ENCODE results near the gene THADA.

THADA gene

DNA sequence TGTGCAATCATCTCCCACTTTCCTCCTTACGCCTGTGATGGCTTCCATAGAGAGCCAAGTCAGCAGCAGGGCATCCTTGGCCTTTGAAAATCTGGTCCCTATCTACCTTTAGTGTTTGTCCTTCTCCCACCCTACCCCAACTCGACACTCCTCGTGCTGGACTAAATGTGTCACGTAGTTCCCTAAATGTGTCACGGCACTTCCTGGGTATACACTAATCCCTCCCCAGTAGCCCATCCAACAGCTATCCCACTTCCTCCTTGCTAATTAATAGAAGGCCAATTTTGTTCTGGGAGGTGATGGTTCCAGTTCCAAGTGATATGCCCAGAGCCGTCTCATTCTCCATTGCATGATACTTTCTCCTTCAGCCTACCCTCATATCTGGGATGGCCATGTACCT, 332.9 kb downstream of the THADA start:
- DNase-seq: no peak

DNA sequence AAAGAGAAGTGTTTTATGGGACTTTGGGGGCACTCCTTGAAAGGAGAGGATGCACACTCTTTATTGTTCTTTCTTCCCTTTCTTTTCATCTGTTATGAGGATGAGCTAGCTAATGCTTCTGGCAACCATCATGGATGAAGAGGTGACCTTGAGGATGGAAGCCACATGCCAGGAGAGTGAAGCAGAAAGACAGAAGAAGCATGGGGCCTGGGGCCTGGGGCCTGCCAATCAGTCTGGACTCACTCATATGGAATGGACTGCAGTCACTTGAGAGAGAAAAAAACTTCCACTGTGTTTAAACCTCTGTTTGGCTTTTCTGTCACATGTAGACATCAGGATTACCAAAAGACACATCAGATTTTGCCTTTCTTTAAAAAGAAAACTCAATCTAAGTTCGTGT, 333.6 kb downstream of the THADA start:
- no peak for DNase-seq

DNA sequence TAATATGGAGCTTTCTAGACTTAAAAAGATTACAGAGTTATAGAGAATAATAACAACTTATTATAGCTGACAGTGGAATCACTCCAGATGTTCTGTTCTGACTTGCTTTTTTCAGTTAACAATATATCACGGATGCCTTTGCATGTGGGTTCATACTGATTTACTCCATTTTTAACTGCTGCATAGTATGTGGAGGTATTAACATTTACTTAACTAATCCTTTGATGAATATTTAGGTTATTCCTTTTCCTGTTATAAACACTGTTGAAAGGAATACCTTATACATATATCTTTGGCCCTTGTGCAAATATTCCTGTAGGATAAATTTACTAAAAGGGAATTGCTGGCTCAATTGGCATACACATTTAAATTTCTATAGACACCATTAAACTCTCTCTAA, 336.3 kb downstream of the THADA start:
- no peak for DNase-seq

DNA sequence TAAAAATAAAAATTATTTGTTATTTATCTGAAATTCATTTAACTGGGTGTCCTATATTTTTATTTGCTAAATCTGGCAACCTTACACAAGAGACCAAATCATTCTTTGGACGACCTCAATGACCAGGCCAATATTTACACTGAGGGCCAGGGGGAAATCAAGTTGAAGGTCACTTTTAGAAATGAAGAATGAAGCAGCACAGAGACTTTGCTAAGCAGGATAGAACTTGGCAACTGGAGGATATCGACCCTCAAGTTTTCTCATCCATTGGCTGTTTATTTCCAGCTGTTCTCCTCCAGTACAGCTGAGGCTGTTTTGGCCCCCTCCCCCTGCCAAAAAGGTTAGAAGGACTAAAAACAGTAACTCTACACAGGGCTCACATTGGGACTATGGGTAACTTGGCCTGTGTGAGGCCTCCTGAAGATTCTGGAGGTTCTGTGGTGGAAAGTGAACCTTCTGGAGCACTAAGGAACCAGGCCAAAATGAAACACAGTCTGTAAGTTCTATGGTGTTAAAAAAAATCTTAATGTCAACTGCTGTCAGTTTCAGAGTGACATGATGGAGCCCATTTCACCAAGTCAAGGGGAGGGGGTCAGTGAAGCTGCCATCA, 337.2 kb downstream of the THADA start:
- no peak for DNase-seq

DNA sequence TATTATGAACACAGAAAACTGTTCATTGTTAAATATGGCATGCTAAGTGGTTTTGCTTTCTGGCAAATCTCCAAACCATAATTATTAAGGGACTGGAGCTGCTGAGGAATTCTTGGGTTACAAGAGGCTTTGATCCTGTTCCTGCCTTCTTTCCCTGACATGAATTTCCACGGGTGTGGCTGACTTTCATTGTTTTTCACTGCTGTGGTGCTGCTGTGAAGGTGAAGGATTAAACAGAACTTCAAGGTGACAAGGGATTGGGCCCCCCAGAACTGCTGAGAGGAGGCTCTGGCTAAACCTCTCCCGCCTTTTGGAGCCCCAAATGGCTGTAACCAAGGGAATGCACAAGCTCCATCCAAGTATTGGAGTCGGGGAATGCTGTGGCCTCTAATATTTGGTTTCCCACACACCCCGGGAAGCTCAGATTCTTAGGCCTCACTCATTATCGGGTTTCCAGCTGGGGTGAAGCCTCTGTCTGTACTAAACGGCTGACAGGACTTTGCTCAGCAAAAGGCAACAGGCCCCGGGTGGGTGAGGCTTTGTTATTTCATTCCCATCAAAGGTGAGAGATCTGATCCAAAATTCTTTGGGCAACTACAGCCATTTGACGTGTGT, 340.4 kb downstream of the THADA start:
- DNase-seq: no peak

DNA sequence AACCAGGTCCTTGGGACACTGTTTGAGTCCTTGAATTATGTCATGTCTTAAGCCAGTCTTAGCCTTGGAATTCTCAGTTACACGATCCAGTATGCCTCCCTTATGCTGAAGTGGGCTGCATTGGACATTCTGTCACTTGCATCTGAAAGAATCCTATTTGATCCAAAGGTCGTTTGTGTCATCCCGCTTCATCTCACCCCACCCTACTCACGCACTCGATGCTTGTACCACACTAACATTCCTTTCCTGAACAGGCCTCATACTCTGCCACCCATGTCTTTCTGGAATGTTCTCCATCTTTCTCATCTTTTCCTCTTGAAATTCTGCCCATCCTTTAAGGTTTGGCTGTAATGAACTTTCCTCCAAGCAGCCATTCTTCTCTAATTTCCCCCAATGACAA, 341.5 kb downstream of the THADA start:
- DNase-seq: no peak

DNA sequence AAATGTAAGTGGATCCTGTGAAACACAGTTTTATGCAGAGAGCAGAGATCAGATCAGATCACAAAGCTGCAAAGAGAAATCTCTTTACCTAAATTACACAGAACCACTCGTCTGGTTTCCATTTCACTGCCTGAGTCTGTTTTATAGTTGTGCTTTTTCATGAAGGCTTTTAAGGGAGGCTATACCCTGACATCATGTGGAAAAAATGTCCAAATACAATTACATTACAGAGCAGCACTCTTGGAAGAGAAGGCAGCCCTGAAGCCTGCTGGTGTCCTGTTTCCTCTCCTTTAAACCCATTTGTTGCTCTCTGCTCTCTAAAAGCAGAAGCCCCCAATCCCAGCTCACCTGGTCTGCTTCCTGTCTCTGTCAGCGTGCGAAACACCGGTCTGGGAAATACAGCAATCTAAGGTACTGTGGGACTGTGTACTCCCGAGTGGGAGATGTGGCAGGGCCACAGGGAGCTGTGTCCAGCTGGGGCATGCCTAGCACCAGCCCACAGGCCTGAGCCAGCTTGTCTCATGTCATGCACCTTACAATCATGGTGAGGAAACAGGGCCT, 344.6 kb downstream of the THADA start:
- DNase-seq: no peak

DNA sequence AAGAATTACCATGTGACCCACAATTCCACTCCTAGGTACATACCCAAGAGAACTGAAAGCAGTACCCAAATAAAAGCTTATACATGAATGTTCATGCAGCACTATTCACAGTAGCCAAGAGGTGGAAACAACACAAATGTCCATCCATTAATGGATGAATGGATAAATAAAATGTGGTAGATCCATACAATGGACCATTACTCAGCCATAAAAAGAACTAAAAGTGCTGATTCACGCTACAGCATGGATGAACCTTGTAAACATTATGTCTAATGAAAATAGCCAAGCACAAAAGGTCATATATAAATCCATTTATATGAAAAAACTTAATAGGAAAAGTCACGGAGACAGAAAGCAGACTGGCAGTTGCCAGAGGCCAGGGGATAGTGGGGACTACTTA, 345.8 kb downstream of the THADA start:
- no peak for DNase-seq

DNA sequence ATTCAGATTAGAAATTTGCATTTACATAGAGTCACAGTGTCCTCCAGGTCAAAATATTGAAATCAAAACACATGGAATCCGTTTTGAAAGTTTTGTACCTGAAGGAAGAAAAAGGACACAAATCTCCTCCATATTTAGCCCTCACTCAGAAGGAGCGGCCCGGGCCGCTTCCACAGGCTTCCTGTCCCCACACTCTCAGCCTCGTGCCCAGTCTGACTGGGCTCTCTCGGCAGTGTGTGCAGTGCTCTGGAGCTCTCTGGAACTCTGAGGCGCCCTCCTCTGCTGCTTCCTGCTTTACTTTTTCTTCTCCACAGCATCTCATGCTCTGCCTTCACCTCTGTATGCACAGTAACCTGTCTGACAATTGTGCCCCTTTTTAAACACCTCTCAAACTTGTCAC, 347.2 kb downstream of the THADA start:
- DNase-seq: no peak

DNA sequence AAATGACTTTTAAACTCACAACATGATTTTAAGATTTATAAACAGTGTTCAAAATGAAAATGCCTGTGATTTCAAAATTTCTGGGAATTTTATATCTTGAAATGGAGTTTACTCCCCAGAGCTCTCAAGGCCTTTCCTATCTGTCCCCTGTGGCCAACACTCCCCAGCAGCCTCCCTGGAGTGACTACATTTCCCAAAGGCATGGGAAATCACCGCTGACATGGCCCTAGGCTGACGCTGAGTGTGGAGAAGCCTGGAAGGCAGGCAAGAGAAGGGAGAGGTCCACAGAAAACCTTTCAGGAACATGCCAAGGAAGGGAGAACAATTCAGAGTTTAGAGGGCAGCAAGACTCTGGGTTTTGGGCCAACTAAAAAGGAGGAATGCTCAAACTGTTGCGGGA, 349.2 kb downstream of the THADA start:
- DNase-seq: no peak

DNA sequence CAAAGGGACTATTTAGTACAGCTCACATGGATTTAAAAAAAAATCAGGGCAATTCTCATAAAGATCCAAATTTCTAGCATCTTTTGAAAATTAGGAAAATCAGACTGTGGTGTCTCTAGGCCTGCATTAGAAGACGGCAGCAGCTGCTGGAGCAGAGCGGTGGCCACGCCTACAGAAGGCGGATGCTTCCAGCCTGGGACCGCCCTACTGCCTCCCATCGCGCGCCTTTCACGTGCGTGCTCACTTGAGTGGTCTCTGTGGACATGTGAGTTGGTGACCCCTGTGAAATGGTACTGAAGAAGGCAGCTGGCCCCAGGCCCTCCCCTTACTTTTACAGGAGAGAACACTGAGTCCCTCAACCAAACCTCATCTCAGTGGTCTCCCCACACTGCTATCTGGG, 354.3 kb downstream of the THADA start:
- DNase-seq: no peak

DNA sequence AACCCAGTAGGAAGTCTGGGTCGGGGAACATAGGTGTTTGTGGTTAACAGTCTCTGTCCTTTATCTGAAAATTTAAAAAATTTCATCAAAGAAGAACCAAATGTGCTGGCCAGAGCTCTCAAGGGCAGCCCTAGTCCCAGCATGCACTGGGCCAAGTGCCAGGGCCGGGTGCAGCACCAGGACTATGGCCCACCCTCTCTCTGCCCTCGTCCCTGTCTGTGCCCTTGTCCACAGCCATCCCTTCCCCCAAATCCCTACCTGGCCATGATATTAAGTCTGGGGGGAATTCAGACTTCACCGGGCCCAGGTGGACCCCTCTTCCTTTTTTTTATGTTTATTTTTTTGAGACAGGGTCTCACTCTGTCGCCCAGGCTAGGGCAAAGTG, 355.1 kb downstream of the THADA start:
- DNase-seq: no peak

DNA sequence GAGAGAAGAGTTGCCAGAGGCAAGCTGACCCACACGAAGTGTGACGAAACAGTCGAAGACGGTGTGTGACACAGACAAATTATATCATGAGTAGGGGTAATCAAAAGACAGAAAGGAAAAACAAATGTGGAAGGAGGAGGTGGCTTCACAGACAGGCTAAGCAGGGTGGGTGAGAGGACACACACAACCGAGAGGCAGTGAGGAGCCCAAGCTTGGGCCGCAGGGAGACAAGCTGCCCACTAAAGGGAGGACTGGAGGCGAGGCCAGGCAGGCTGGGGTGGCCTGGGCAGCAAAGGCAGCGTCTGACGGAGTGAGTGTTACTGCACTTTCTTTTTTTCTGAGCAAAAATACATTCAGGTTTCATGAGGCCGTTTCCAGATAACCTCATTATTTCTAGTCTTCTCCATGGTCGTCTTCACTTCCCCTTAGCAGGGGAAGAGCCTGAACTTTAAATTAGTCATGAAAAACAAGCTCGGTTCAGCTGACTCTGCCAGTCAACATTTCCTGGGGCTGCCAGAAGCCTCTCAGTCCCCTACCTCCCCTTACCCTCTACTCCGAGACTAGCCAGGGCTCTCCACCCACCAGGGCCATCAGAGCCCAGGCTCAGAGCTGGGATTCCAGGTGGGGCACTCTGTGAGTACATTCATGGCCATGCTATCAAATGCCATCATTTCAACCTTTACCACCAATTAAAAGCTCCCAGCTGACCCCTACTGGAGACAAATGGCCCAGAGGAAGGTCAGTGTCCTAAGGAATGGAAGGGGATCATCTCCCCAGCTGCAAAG, 355.7 kb downstream of the THADA start:
- DNase-seq: peak; percentile 41

DNA sequence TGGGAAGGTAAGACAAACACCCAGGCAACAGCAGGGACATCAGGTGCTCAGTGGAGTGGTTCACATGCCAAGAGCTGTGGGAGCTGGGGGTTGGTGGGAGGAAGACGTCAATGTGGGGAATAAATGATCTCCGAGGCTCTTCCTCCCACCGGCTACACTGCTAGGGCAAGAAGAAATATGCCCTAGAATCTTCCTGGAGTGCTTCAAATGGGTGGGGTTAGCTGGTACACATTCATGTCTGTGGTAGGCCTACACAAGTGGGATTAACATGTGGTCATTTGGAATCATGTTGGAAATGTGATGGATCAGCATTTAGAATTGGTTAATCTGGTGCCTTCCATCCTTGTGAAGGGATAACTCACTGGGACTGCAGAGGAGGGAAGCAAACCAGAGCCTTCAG, 357.0 kb downstream of the THADA start:
- no peak for DNase-seq

DNA sequence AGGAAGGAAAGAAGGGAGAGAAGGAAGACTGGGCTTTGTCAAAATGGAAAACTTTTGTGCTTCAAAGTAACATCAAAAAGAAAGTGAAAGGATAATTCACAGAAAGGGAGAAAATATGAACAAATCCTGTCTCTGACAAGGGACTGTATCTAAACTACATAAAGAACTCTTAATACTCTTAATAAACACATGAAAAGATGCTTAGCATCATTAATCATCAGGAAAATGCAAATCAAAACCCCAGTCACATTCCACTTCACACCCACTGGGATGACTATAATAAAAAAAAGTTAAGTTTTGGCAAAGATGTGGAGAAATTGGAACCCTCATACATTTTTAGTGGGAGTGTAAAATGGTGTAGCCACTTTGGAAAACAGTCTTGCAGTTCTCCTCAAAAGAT, 357.7 kb downstream of the THADA start:
- no peak for DNase-seq

DNA sequence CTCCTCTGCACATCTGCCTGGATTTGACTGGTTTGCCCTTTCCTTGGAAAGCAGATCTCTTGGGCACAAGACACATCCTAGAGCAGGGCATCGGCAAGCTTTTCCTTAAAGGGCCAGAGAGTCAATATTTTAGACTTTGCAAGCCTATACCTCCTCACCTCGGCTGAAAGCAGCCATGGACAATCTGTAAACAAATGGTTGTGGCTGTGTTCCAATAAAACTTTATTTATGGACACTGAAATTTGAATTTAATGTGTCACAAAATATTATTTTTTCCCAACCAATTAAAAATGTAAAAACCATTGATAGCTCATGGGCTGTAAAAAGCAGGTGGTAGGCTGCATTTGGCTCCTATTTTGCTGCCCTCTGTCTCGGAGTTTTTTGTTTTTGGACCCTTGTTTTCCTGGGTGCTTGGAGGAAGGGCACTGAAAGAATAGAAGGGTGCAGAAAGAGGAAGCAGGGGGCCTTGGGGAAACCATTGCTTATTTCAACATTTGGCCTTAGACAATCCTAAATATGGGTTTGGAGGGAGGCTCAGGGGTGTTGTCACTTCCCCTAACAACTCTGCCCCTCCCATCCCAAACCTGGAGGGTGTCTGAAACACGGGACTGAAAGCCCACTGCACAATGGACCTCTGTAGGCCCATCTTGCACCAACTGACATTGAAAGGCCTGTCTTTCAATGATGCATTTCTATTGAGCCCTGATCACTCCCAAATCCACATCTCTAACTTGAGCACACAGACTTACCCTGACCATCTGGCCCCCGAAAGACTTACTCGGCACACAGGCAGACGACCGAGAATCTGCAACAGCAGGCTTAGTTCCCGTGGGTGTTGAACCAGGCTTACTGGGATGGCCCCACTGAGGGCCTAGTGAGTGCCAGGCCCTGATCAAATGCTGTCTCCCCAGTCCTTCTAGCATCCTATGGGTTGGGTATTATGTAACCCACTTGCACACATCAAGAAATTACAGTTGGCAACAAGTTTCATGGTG, 362.3 kb downstream of the THADA start:
- DNase-seq: peak; percentile 55

DNA sequence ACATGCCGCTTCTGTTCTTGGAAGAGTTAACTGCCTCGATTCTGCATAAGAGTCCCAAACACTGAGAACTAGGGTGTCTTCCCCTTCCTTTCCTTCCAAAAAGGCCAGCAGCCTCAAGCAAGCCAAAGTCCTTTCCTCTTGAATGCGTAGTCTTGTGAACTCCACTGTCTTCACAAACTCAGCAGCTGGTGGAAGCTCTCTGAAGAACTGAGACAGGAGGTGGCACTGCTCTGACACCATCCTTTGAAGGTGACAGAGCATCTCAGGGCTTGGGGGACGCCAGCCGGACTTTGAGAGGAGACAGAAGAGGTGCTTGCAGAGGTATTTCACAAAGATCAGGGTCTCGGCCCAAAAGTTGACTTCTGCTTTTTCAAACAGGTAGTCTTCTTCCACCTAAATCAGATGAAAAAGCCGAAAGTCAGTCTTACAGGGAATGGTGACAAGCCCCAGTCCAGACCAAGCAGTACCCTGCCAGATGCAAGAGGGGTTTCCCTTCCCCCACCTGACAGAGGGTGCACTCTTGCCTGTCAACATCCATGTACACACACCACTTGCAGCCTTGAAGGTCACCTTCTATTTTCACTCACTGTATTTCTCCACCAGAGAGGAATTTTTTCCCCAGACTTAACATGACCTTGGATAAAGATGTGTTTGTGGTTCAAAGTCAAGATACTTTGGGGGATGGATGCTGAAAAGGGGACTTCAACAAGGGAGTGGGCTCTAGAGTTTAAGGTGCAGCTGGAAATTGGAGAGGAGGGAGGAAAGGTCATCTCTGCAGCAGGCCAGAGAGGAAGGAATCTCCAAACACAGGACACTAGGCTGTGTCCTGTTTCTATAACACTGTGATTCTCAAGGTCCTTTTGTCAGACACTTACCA, 364.6 kb downstream of the THADA start:
- DNase-seq: no peak

DNA sequence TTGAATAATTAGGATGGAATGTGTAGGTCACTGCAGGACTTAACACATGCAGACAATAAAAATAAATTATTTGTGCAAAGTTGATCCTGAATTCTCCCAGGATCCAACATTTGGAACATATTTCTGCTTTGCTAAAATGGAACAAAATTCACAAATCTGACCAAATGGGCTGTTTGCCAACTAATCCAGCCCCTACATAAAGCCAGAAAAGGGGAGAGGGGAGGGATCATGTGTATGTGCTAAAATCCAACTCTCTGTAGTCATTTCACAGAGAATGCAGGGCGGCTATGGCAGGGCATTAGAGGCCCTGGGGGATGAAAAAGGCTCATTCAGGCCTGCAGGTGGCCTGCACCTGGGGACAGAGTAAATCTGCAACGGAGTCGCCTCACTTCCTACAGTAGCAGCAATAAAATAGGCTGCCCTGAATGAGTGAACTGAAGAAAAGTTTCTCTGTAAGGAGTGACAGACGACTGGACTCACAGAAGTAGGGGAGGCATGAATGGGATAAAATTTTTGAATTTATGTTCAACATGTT, 365.4 kb downstream of the THADA start:
- DNase-seq: no peak

DNA sequence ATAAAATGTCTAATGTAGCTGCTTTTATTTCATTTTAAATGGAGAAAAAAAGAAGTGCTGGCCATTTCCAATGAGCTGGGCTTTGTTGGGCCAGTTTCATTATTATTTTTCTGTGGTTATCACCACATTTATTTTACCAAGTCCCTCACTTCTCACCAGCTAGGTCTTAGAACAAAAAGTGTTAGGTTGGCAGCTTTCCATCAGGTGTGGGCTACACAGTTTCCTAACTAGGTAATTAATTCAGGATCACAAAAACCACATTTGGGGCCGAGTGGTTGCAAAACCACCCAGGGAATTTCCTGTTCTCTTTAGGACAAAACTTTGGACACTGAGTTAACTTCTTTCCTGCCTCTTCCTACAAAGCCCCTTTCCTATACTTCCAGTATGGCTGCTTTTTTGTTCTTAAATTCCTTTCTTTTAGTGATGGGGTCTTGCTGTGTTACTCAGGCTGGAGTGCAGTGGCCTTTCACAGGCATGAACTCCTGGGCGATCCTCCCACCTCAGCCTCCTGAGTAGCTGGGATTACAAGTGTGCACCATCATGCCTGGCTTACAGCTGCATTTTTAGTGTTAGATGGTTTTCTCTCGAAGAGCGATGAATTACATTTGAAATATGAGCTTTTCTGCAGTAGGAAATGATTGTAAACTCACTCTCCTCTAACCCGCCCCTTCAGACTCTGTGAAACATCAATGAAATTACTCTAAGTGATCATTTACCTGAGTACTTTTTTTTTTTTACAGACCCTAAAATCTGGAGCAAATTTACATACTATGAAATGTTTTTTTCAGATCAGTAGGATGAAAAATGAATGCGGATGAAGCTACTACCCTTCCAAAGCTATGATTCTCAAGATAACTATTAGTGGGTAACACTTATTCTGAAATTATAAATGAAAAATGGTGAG, 366.8 kb downstream of the THADA start:
- no peak for DNase-seq

DNA sequence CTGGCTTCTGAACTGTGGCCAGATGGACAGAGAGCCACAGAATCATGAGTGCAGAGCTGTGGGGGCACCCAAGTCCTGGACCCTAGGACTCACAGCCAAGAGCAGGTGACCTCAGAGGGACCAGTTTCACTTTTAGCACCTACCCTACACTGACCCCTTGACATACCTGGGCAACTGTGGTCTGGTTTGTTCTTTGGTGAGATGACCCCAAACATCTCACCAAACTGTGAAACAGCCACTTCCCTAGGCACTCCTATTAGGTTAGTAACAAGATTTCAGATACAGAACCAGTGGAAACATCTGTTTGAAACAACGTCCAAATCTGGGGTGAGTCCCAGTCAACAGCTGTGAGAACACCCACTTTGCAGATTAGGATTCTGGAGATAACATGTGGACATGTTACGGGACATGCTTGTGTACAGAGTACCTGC, 367.5 kb downstream of the THADA start:
- peak; percentile 89 for DNase-seq
